GM18861 (cell line): ENCODE data around the gene TAS2R8.
"Not testable (repeated sequence)": the region's sequence is repeated elsewhere in the genome, so short reads cannot be mapped to it uniquely, and the experiment has no call there.

ENCODE experiments used
- ATAC-seq: cut with Tn5 transposase; IDR thresholded peaks from one replicate; pipeline ENCODE4 v1.9.1; 2021; ENCODE audit not compliant: unreplicated experiment

The TAS2R8 gene

DNA sequence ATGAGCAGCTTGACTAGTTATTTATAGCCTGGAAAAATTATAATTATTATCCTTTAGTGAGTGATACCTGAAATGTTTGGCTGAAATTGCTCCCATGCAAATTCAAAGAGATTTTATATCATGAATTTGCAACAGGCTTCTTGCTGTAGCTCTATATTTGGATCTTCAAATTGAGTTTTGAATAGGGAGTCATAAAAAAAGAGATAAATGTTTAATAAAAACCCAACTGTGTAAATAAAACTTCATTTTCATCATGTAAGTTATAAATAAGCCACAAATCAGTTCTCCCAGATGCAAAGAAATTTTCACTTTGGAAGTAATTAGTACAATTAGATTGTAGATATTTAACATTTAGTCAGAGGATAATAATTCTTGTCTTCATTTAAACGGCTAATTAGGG lies at the start of gene TAS2R8:
Gene TAS2R8, minus strand, starts transcription at position 101 of the 400 bp plus-strand sequence. CDS start 306 bp downstream, outside the sequence.
- ATAC-seq = no peak

GRCh38 chr12:10855807-10856206 lies 48.7 kb upstream of the TAS2R8 start:
- ATAC-seq = no peak

GRCh38 chr12:10853776-10854175 lies 46.7 kb upstream of the TAS2R8 start:
- no peak for ATAC-seq

- no peak for ATAC-seq
Observed at GRCh38 chr12:10851243-10851858, 44.3 kb upstream of the TAS2R8 start.

- ATAC-seq = no peak
Observed at GRCh38 chr12:10849425-10849878, 42.4 kb upstream of the TAS2R8 start, which contains the start of gene PRR4. Gene PRR4 (minus strand): TSS chr12:10849475. CDS start chr12:10849437, 38 bp downstream.

DNA sequence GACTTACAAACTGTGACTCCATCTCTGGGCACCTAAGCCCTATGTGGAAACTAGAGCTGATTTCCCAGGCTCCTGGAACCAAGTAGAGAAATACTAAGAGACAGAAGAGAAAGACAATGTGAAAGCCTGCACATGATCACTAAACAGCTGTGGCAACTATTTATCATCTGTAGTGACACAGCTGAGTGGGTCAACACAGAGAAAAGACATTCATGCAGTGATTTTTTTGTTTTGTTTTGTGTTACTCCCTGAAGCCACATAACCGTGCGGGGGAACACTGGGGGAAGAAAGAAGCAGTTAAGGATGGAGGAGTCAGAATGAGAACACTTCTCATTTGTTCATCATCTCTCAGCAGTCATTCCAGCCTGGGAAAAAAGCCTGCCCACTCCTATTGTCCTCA lies 40.7 kb upstream of the TAS2R8 start:
- ATAC-seq = no peak

GRCh38 chr12:10842862-10843261 lies 35.8 kb upstream of the TAS2R8 start:
- ATAC-seq = no peak

- ATAC-seq = no peak
Observed at GRCh38 chr12:10838461-10838860, 31.4 kb upstream of the TAS2R8 start.

- no peak for ATAC-seq
Observed at GRCh38 chr12:10829994-10830393, 22.9 kb upstream of the TAS2R8 start.

- ATAC-seq = no peak
Observed at GRCh38 chr12:10826258-10826657, 19.2 kb upstream of the TAS2R8 start, which contains the start of gene TAS2R10. Gene TAS2R10 (minus strand): TSS chr12:10826358. CDS start chr12:10826269, 89 bp downstream.

DNA sequence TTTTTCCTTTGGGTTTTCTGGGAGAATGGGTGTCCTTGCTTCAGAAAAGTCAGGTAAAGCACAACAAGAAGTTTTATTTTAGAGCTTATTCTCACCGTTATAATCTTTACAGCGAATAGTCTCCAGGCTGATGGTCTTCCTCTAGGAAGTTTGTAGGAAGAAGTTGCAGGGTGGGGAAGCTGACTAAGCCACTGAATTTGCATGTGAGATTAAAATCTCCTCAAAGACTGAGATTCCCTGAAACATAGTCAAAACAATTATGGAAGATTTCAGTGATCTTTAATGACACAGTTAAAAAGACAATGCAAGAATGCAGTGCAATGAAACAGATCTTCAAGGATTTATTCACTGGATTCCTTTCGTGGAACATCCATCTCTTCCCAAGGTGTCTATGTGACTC lies 17.9 kb upstream of the TAS2R8 start:
- no peak for ATAC-seq

- ATAC-seq = no peak
Observed at GRCh38 chr12:10811883-10812536, 4.9 kb upstream of the TAS2R8 start.

GRCh38 chr12:10810068-10810467 lies 3.0 kb upstream of the TAS2R8 start, which contains the start of gene TAS2R9:
Gene TAS2R9 (minus strand): TSS chr12:10810168. CDS start chr12:10810075, 93 bp downstream.
- no peak for ATAC-seq

- ATAC-seq = no peak
Observed at GRCh38 chr12:10802587-10802986, 4.5 kb downstream of the TAS2R8 start, which contains the start of gene TAS2R7. Gene TAS2R7 (minus strand): TSS chr12:10802627. CDS start chr12:10802570, 57 bp downstream.

GRCh38 chr12:10801741-10802140 lies 5.3 kb downstream of the TAS2R8 start:
- ATAC-seq = no peak

DNA sequence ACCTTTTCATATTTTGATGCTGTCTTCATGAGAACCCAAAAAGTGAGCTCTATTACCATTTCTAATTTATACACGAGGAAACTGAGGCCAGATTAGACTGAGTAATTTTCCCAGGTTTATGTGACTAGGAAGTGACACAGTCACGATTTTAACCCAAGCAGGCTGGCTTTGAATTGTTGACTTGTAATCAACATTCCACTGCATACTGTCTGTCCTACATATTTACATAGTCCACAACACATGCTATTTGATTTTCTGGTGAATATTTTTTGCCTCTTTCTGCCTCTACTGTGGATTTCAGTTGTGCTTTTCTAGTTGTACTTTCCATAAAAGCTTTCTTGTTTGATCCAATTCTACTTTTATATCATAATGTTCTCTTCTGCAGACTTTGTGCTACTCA lies 12.9 kb downstream of the TAS2R8 start:
- no peak for ATAC-seq

- not testable (repeated sequence) for ATAC-seq
Observed at GRCh38 chr12:10791769-10792168, 15.3 kb downstream of the TAS2R8 start.

DNA sequence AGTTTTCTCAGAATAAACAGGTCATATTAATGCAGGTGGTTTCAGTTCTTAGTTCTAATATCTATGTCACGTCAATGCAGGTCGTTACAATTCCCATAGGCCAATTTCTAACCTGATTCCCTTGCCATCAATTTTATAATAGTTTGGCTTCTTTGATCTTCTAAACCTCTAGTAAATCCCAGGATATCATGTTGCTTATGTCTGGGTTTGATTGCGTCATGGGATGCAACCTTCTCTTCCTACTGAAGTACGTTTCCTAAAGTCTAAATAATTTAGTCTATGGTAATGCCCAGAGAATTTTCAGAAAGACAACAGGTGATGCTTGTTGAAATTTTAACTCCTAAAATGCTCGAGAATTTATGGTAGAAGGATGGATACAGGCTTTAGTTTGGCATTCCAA lies 23.8 kb downstream of the TAS2R8 start:
- ATAC-seq = no peak

- no peak for ATAC-seq
Observed at GRCh38 chr12:10779103-10779502, 28.0 kb downstream of the TAS2R8 start.

- ATAC-seq = no peak
Observed at GRCh38 chr12:10771132-10771733, 35.9 kb downstream of the TAS2R8 start.

DNA sequence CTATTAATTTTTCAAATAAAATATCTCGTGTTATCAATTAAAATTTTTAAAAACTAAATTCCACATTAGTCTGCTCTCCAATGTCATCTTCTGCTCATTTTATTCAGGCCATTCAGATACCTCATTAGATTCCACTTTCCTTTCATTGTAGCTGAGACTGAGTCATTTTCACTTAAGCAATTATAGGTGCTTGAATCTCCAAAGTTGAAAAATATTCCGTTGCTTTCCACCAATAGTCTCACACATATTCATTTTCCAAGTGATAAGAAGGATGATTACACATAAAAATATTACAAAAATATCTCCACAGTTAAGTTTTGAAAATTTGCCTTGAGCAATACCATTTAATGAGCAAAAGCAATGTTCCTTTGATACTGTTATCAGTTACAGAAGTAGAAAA lies 47.4 kb downstream of the TAS2R8 start:
- no peak for ATAC-seq

DNA sequence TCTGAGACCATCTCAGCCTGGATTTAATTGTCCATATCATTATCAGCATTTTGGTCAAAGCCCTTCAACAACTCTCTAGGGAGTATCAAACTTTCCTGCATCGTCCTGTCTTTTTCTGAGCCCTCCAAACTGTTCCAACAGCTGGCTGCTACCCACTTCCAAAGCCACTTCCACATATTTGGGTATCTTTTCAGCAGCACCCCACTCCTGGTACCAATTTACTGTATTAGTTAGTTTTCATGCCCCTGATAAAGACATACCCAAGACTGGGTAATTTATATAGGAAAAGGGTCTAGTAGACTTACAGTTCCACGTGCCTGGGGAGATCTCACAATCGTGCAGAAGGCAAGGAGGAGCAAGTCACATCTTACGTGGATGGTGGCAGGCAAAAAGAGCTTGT lies 50.9 kb downstream of the TAS2R8 start:
- ATAC-seq = no peak
